Bronchial epithelial cell (primary cell): ENCODE data around the gene SLX4IP. TPM values are rescaled to one million over a fixed set of nuclear protein-coding genes. Genes with fewer than 3 reads are reported as not detected.

Source experiments
- DNase-seq: peaks from one replicate; pipeline ENCODE4 v3.0.0-alpha.2; 2010; ENCODE audit warnings: low read depth
- FAIRE-seq: peaks from 2 replicates; lab custom pipeline; 2011; peaks lifted over from hg19 to GRCh38; lab: Jason Lieb, UNC
- H3K27me3 ChIP-seq: 2 replicates; pipeline ENCODE4 v1.5.1; 2011; ENCODE audit warnings: low read length; ENCODE audit not compliant: control insufficient read depth, insufficient read depth
- H3K36me3 ChIP-seq: 2 replicates; pipeline ENCODE4 v1.5.1; 2011; ENCODE audit warnings: low read length; ENCODE audit not compliant: control insufficient read depth, insufficient read depth
- H3K4me3 ChIP-seq: 2 replicates; pipeline ENCODE4 v1.5.1; 2011; ENCODE audit warnings: mild to moderate bottlenecking, low read depth, low read length, control low read depth
- CTCF ChIP-seq: IDR thresholded peaks from 2 replicates; pipeline ENCODE4 v1.5.1; 2011; ENCODE audit warnings: mild to moderate bottlenecking, moderate library complexity, low read length, control low read depth, inconsistent platforms; ENCODE audit not compliant: insufficient read depth, severe bottlenecking
- total RNA-seq: library from RNA; depleted of rRNA; stranded (reverse); fragments of >200 nt; gene quantifications from 2 replicates; pipeline ENCODE4 v1.2.1, GENCODE V29; 2014

Gene SLX4IP
- total RNA-seq, 1 donor from 2014 or later, result 3.9 TPM

DNA sequence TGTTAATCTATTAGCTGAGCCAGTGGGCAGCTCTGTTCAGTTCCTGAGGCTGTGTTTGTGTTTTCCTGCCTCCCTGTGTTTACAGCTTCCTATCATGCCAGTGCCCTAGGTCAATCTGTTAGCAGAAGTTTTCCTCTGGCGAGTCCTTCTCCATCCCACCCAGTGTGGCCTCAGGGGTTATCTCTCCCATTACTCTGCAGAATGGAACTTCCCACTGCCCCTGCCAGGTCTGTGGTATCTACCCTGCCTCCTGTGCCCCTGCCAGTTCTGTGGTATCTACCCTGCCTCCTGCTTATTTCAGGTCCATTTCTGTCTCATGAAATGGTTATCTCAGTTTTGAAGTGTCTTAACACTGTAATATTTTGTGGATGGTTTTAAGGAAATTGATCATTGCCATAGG lies 63.1 kb downstream of the SLX4IP start:
- FAIRE-seq (no peak), DNase-seq (no peak)
- TF ChIP-seq CTCF, result no peak
- no peaks in the 10 kb centered on the region for H3K27me3 ChIP-seq
- no peak overlapping the region for H3K4me3 ChIP-seq
- no peaks in the 10 kb centered on the region for H3K36me3 ChIP-seq

DNA sequence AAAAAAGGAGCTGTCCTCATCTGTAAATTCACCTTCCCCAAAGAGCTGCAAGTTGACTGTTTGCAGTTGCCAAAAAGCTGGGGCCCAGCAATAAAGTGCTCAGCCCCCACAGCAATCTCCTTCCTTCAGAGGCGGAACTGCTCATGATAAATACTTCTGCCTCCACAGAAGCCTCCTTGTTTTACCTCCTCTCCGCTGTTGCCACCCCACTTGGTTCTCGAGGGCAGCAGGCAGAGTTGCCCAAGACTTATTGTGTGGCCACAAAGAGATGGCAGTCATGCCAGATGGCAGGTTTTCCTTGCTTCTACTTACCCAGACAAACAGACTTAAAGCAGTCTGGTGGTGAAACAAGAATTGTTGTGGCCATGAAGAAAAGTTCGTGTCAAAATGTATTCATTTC lies 66.3 kb downstream of the SLX4IP start:
- no peaks in the 10 kb centered on the region for H3K27me3 ChIP-seq
- H3K4me3 ChIP-seq, result no peak overlapping the region
- H3K36me3 ChIP-seq, result peaks cover 1% of the 10 kb centered on the region
- no peak for FAIRE-seq
- peak; percentile 20 for DNase-seq
- no peak for TF ChIP-seq CTCF

GRCh38 chr20:10502098-10502526 lies 67.0 kb downstream of the SLX4IP start:
- H3K27me3 ChIP-seq, result no peaks in the 10 kb centered on the region
- peaks cover 1% of the 10 kb centered on the region for H3K36me3 ChIP-seq
- DNase-seq (no peak), FAIRE-seq (no peak)
- no peak for TF ChIP-seq CTCF
- no peak overlapping the region for H3K4me3 ChIP-seq

GRCh38 chr20:10504608-10504993 lies 69.5 kb downstream of the SLX4IP start:
- peaks cover 1% of the 10 kb centered on the region for H3K36me3 ChIP-seq
- no peak for TF ChIP-seq CTCF
- DNase-seq (no peak), FAIRE-seq (no peak)
- H3K27me3 ChIP-seq, result no peaks in the 10 kb centered on the region
- no peak overlapping the region for H3K4me3 ChIP-seq

DNA sequence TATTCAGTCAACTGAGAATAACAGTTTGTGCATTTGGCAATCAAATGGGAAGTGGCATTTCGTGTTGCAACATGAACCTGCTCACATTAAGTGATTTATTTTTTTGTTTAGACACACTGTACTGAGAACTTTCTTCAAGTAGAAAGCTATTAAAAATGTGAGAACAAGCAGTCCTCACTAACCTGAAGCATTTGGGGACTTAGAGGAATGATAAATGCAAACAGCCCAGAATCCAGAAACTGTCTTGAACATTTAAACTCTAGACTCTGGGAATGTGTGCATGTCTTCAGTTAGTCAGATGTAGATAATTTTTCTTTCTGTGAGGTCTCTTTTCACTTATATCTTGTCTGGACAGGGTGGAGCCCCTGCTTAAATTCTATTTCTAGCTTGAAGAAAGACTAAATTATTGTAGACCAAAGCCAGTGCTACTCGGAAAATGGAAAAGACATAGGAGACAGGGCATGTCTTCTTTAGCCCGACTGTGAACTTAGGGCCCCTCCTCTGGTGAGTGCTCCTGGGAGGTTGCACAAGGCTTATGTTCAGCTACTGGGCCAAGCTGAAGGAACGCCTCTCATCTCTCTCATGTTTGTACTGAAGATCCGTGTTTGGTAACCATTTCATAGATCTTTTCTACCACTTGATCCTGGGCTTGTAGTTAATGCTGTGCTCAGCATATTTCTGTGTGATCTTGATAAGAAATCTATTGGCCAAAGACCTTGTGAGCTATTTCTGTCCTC lies 70.1 kb downstream of the SLX4IP start:
- Histone ChIP-seq H3K36me3 (peaks cover 1% of the 10 kb centered on the region), H3K27me3 (no peaks in the 10 kb centered on the region), H3K4me3 (no peak overlapping the region)
- no peak for FAIRE-seq
- peak; percentile 70 for DNase-seq
- no peak for TF ChIP-seq CTCF

DNA sequence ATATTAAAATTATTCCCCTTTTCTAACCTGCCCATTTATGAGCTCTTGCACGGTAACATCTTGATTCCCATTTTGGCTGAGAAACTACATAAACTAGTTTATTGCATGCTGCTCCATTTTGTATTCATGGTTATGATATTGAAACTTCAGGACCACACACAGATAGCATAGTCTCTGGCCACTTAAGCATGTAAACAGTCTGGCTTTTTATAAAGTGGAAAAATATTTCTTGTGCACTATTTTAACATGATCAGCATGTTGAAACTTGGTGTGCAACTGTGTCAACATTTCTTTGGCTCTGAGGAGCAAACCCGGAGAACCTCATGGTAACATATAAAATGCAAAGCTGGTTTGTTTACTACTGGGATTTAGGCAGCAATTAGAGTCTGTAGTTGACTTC lies 70.7 kb downstream of the SLX4IP start:
- no peak overlapping the region for H3K4me3 ChIP-seq
- peak; percentile 75 for DNase-seq
- no peak for TF ChIP-seq CTCF
- FAIRE-seq, result no peak
- H3K36me3 ChIP-seq, result peaks cover 1% of the 10 kb centered on the region
- H3K27me3 ChIP-seq, result no peaks in the 10 kb centered on the region
